ENCODE results near the gene CDK11B.
"Not testable (repeated sequence)": the region's sequence is repeated elsewhere in the genome, so short reads cannot be mapped to it uniquely, and the experiment has no call there.

CDK11B gene

GRCh38 chr1:1647567-1648241 lies 11.1 kb downstream of the CDK11B start:
- DNase-seq = not testable (repeated sequence)

DNA sequence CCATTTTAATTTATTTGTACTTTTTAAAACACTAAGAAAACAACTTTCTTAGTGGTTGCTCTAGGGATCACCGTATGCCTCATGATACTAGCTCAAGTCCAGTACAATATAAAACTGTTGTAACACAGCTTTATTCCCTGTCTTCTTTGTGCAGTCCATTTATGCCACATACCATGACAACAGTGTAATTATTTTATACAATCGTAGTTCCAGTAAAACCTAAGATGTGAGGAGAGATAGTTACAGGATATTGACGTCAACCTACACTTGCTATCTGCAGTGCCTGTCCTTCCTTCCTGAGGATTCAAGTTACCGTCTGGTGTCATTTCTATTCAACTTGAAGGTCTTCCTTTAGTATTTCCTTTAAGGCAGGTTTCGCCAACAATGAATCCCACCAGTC lies 12.5 kb downstream of the CDK11B start:
- DNase-seq = not testable (repeated sequence)

DNA sequence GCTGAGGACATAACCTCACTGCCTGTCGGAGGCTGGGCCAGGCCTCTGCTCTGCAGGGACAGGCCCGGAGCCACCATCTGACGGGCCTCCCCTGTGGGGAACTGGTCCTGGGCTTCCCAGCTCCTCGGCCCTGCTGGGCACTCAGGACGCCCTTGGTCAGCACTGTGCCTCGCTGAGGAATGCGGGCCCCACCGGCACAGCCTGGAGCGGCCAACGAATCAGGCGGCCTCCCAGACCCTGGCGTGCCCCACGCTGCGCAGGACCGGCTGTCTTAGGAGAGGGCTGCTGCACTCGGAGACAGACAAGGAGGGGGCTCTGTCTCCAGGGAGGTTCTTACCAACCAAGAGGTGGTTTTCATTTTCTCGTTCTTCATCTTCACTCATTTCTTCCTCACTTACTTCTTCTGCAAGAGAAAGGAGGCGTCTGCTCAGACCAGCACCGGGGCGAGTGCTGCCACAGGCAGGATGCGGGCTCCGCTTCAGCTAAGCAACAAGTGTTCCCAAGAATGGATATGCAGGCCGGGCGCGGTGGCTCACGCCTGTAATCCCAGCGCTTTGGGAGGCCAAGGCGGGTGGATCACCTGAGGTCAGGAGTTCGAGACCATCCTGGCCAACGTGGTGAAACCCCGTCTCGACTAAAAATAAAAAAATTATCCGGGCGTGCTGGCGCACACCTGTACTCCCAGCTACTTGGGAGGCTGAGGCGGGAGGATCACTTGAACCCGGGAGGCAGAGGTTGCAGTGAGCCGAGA lies 17.9 kb downstream of the CDK11B start:
- not testable (repeated sequence) for DNase-seq

GRCh38 chr1:1640081-1640480 lies 18.7 kb downstream of the CDK11B start:
- not testable (repeated sequence) for DNase-seq

DNA sequence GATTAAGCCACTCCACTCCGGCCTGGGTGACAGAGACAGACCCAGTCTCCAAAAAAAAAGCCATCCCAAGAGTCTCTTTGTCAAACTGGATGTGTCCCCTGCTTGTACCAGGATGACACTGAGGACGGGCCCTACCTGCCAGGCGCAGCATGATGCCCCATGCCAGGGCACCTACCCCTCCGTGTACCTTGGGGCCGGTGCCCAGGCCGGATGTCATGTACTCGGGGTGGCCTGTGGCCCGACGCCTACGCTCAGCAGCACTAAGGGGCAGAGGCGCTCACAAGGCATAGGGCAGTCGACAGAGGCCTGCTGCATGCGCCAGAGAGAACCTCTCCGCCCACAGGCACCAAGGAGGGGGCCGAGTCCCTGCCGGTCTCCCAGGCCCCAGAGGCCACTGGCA lies 19.4 kb downstream of the CDK11B start:
- DNase-seq = not testable (repeated sequence)

GRCh38 chr1:1638528-1638927 lies 20.3 kb downstream of the CDK11B start:
- not testable (repeated sequence) for DNase-seq

GRCh38 chr1:1637479-1637875 lies 21.3 kb downstream of the CDK11B start:
- not testable (repeated sequence) for DNase-seq

GRCh38 chr1:1636621-1637478 lies 22.0 kb downstream of the CDK11B start:
- not testable (repeated sequence) for DNase-seq

GRCh38 chr1:1634613-1635012 lies 24.2 kb downstream of the CDK11B start:
- not testable (repeated sequence) for DNase-seq

DNA sequence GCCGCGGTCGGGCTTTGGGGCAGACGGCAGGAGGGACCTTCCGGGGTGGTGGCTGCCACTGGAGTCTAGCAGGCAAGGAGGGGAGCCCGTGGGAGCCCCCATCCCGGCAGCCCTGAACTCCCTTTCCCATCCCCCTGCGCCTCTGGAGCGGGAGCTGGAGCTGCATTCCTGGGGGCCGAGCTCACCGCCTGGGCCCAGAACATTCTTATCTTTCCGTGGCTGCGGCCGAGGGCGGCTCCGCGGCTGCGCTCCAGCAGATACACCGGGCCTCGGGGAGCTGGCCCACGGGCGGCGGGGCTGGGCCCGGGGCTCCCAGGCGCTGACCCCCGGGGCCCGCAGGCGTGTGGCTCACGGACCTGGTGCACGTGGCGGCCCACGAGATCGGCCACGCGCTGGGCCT lies 25.4 kb downstream of the CDK11B start:
- not testable (repeated sequence) for DNase-seq

DNA sequence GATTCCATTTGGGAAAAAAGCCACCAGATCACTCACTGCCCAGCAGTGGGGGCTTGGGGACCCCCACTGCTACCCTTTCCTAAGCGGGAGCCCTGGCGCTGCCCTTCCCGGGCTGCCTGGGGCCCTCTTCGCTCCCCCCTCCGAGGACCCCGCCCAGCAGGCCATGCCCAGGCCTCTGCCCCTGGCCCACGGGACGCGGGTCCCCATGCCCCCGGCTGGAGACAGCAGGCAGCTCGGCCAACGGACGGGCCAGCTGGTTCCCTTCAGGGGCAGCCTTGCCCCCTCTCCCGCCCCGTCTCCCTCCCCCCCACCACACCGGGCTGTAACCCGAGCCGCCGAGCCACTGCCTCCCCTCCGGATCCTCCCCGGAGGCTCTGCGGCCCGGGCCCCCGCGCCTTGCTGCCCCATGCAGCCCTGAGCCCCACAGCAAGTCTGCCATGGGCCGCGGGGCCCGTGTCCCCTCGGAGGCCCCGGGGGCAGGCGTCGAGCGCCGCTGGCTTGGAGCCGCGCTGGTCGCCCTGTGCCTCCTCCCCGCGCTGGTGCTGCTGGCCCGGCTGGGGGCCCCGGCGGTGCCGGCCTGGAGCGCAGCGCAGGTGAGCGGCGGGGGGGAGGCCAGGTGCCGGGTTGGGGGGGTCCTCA lies 26.9 kb downstream of the CDK11B start, which contains the start of gene MMP23B:
MMP23B (plus strand) TSS at position 392 of the 639 bp plus-strand sequence; CDS start at position 438, 46 bp downstream.
- no peak for DNase-seq

GRCh38 chr1:1630965-1631781 lies 27.6 kb downstream of the CDK11B start:
- DNase-seq = no peak

DNA sequence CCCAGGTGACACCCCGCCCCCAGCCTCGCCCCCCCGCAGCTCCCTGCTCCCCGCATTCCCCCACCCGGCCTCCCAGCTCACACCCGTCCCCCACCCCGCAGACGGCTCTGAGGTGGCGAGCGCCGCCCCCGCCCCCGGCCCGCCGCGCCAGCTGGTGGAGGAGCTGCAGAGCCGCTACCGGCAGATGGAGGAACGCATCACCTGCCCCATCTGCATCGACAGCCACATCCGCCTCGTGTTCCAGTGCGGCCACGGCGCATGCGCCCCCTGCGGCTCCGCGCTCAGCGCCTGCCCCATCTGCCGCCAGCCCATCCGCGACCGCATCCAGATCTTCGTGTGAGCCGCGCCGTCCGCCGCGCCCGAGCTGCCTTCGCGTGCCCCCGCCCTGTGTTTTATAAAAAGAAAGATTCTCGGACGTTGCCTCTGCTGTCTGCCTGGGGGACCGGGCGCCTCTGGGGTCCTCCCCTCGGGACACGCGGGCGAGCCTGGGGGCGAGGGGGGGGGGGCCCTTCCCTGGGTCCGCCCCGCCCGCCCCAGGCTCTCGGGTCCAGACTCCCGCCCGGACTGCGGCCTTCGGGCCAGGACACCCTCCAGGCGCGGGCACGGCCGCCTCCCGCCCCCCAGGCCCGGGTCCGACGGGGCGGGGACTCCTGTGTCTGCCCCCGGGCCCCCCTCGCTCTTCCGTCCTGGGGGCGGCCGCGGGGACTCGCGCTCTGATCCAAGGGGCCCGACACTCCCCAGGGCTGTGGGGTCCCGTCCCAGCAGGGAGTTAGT lies 28.4 kb downstream of the CDK11B start:
- no peak for DNase-seq

GRCh38 chr1:1629430-1630190 lies 29.2 kb downstream of the CDK11B start:
- DNase-seq = no peak

DNA sequence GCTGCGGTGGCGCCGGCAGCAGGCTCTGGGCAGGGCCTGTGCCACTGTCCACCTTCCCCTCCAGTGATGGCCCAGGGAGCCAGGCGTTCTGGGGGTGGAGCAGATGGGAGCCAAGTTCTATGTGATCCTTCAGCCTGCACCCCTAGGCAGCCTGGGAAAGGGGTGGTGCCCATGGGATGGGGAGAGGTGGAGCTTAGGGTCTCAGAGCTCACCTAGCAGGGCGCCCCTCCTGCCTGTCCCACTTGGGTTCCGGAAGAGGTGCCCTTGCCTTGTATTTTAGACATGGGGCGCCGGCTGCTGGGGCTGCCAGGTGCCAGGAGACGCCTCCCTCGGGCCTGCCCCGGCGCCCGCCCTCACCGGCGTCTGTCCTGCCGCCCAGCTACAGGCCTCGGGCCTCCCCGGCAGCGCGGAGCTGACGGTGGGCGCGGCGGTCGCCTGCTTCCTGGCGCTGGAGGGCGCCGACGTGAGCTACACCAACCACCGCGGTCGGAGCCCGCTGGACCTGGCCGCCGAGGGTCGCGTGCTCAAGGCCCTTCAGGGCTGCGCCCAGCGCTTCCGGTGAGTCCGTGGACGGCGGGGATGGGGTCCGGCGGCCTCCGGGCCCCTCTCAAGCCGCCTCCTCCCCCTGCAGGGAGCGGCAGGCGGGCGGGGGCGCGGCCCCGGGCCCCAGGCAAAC lies 29.9 kb downstream of the CDK11B start:
- no peak for DNase-seq

GRCh38 chr1:1627829-1628753 lies 30.7 kb downstream of the CDK11B start:
- no peak for DNase-seq

DNA sequence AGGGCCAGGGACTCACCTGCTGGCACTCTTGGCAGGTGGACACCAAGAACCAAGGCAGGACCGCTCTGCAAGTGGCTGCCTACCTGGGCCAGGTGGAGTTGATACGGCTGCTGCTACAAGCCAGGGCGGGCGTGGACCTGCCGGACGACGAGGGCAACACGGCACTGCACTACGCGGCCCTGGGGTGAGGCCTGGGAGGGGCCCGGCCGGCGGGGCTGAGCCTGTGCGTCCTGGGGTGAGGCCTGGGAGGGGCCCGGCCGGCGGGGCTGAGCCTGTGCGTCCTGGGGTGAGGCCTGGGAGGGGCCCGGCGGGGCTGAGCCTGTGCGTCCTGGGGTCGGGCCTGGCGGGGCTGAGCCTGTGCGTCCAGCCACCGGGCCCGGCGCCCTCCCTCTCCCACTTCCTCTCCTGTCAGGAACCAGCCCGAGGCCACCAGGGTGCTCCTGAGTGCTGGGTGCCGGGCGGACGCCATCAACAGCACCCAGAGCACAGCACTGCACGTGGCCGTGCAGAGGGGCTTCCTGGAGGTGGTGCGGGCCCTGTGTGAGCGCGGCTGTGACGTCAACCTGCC lies 31.5 kb downstream of the CDK11B start:
- DNase-seq = no peak

Measured in EL (cell line).